Lung (tissue), 12 donors: ENCODE data around the gene CLIP3. TPM values are rescaled to one million over a fixed set of nuclear protein-coding genes. Genes with fewer than 3 reads are reported as not detected.

Source experiments
- ATAC-seq: fragments of 200-7000 bp; cut with Tn5 transposase; one replicate; pipeline ENCODE4 v1.9.1; 2020; ENCODE audit warnings: moderate number of reproducible peaks; ENCODE audit not compliant: insufficient read depth, low FRiP score
- DNase-seq, 3 donors: peaks; one replicate each; pipeline ENCODE4 v3.0.0-alpha.2; 2013 to 2017
- H3K27ac ChIP-seq, 2 donors: one replicate each; pipeline ENCODE4 v1.5.1; 2013; ENCODE audit warnings: mild to moderate bottlenecking in 2 of 2, moderate library complexity in 2 of 2, control low read depth in 1 of 2, inconsistent platforms in 1 of 2, low read depth in 1 of 2, low read length in 1 of 2
- H3K27me3 ChIP-seq, 3 donors: one replicate each; pipeline ENCODE4 v1.5.1; 2013; ENCODE audit warnings: low read length in 2 of 3; ENCODE audit not compliant: control insufficient read depth in 3 of 3, insufficient read depth in 3 of 3
- H3K36me3 ChIP-seq, 4 donors: one replicate each; pipeline ENCODE4 v1.5.1; 2013; ENCODE audit warnings: low read length in 4 of 4, mild to moderate bottlenecking in 1 of 4, moderate library complexity in 1 of 4; ENCODE audit not compliant: control insufficient read depth in 4 of 4, insufficient read depth in 4 of 4
- H3K4me1 ChIP-seq, 5 donors: one replicate each; pipeline ENCODE4 v1.5.1; 2013; ENCODE audit warnings: low read length in 5 of 5, mild to moderate bottlenecking in 2 of 5, moderate library complexity in 1 of 5; ENCODE audit not compliant: control insufficient read depth in 5 of 5, insufficient read depth in 5 of 5
- H3K4me3 ChIP-seq: one replicate; pipeline ENCODE4 v1.5.1; 2013; ENCODE audit warnings: mild to moderate bottlenecking, control low read depth, moderate library complexity
- H3K9ac ChIP-seq, 2 donors: one replicate each; pipeline ENCODE4 v1.5.1; 2013; ENCODE audit warnings: low read length in 2 of 2, control low read depth in 1 of 2; ENCODE audit not compliant: insufficient read depth in 1 of 2
- H3K9me3 ChIP-seq, 4 donors: one replicate each; pipeline ENCODE4 v1.5.1; 2013; ENCODE audit warnings: low read length in 3 of 4, mild to moderate bottlenecking in 1 of 4, moderate library complexity in 1 of 4; ENCODE audit not compliant: control insufficient read depth in 4 of 4, insufficient read depth in 3 of 4
- WGBS, 2 donors: extraction: QIAGEN DNeasy Blood & Tissue Kit; methylation state at CpG; one replicate each; pipeline ENCODE4 v1.1.7; 2013; 5-methylcytosine and 5-hydroxymethylcytosine counted together
- polyA plus RNA-seq, 2 donors: library from polyadenylated mRNA; stranded (reverse); fragments of 200-250 nt; gene quantifications; one replicate each; pipeline ENCODE4 v1.2.1, GENCODE V29; 2013
- total RNA-seq, 2 donors: library from RNA; depleted of rRNA in 1 of 2; stranded (reverse); fragments of >200 nt in 1 of 2; gene quantifications; one replicate each; pipeline ENCODE4 v1.2.1, GENCODE V29; 2014 to 2021
- TF ChIP-seq, protein P1 (sequence below): IDR thresholded peaks from 2 replicates; pipeline ENCODE4 v1.5.1; 2012; ENCODE audit warnings: mild to moderate bottlenecking; ENCODE audit errors: control extremely low read depth, extremely low read depth
- donor health status: control.
- donor health status: control.
- donor health status: Bipolar disorder and iron deficiency.
- donor health status: healthy.
- donor health status: DM: yes; HTN: yes; CAD: no.

The CLIP3 gene
- total and polyA plus RNA-seq, 4 donors, result 1.6 to 17.6 (median 5.3) TPM

DNA sequence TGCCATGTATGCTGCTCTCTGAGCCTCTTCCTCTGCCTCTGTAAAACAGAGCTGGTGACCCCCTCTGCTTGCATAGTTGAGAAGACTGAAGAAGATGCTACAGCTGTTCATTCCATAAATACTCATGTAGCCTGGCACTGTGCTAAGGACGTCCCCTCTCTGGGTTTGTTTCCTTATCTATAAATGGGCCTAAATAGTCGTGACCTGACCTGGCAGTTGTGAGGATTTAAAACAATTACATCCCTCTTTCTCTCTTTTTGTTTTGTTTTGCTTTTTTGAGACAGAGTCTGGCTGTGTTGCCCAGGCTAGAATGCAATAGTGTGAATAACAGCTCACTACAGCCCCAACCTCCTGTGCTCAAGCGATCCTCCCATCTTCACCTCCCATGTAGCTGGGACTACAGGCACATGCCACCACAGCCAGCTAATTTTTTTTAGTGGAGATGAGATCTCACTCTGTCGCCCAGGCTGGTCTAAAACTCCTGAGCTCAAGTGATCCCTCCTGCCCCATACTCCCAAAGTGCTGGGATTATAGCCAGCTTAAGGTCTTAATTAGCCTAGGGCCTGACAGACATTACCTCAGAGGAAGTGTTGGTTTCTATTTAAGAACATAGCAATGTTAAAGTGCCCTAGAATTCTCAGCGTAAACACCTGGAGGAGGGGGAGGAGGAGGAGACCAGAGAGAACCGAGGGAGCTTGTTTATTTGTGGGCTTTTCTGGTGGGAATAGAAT lies 26.7 kb upstream of the CLIP3 start:
- Histone ChIP-seq H3K4me1 (peaks cover 0 to 13% (median 3%) of the 10 kb centered on the region in 5 donors), H3K27ac (no peak overlapping the region), H3K27me3 (no peaks in the 10 kb centered on the region), H3K36me3 (peaks cover 0 to 7% (median 0%) of the 10 kb centered on the region in 4 donors), H3K4me3 (no peak overlapping the region), H3K9me3 (no peaks in the 10 kb centered on the region), H3K9ac (no peak overlapping the region)
- DNase-seq (no peak), ATAC-seq (no peak)
- WGBS, 2 donors, result 83 to 91% methylated on average over 6 of the region's 6 CpGs
- TF ChIP-seq, protein P1, sequence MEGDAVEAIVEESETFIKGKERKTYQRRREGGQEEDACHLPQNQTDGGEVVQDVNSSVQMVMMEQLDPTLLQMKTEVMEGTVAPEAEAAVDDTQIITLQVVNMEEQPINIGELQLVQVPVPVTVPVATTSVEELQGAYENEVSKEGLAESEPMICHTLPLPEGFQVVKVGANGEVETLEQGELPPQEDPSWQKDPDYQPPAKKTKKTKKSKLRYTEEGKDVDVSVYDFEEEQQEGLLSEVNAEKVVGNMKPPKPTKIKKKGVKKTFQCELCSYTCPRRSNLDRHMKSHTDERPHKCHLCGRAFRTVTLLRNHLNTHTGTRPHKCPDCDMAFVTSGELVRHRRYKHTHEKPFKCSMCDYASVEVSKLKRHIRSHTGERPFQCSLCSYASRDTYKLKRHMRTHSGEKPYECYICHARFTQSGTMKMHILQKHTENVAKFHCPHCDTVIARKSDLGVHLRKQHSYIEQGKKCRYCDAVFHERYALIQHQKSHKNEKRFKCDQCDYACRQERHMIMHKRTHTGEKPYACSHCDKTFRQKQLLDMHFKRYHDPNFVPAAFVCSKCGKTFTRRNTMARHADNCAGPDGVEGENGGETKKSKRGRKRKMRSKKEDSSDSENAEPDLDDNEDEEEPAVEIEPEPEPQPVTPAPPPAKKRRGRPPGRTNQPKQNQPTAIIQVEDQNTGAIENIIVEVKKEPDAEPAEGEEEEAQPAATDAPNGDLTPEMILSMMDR, result no peak

DNA sequence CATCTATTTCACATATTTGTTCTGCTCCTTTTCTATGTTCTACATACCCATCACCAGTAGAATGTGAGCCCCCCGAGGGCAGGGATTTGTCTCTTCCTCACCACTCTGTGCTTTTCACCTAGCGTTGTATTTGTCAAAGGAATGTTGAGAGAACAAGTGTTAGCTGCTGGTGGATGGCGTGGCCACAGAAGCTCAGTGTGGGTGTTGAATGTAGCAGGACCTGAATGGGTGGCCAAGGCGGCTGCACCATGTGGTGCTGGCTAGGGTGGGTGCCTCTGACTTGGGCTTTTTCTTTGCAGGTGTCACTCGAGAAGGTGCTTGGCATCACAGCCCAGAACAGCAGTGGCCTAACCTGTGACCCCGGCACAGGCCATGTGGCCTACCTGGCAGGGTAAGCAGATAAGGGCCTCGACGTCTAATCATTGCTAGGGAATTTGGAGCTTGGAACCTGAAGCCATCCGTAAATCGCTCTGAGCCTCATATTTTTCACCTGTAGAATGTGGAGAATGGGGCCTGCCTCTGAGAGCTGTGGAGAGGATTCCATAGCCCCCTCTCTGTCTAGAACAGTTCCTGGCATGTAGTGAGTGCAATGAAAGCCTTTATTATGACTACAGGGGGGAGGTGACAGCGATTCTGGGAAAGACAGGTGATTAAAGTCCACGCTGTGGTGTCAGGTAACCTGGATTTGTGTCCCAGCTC lies 26.0 kb upstream of the CLIP3 start:
- H3K4me3 ChIP-seq, result no peak overlapping the region
- DNase-seq, result no peak
- no peaks in the 10 kb centered on the region for H3K27me3 ChIP-seq
- TF ChIP-seq, protein P1, result no peak
- no peak overlapping the region for H3K9ac ChIP-seq
- H3K36me3 ChIP-seq, result peaks cover 0 to 7% (median 0%) of the 10 kb centered on the region in 4 donors
- H3K9me3 ChIP-seq, result no peaks in the 10 kb centered on the region
- H3K4me1 ChIP-seq, result peaks cover 0 to 13% (median 3%) of the 10 kb centered on the region in 5 donors
- no peak for ATAC-seq
- H3K27ac ChIP-seq, result no peak overlapping the region
- WGBS, 2 donors, result 92 to 96% methylated on average over 12 of the region's 12 CpGs

DNA sequence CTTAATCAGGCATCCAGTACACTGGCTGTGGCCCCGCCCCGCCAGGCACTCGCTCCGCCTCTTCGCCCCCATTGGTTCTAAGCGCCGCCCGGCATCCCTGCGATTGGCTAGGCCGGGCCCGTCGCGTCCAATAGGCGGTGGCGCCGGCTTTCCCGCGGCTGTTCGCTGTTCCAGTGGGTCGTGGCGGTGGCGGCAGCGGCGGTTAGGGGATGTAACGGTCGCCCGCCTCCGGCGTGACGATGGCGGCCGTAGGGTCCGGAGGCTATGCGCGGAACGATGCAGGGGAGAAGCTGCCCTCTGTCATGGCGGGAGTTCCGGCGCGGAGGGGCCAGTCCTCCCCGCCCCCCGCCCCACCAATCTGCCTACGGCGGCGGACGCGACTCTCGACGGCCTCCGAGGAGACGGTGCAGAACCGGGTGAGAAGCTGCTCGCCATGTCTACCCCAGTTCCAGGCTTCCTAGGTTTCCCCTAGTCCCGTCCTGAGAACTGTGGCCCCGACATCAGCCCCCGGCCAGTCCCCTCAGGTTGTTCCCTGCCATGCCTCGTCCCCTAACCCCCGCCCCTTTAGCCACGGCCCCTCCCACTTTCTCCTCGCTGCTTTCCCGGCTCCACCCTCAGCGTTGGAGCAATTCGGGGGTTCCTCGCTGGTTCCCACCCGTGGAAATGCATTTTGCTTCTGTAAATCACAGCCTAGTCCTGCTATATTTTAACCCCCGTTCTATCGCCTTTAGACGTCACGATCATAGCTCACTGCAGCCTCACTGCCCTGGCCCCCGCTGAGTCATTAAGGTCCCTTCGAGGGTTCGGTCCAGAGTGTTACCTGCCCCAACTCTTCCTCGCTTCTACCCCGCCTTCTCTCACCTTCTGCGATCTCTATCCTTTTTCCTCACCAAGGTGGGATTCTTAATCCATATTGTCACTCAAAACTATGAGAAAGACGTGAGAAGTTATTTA lies 22.3 kb upstream of the CLIP3 start, which contains the start of gene WDR62:
WDR62 (plus strand) TSS at position 165 of the 954 bp plus-strand sequence; CDS start at position 240, 75 bp downstream.
- H3K4me3 ChIP-seq, result peak within 1 kb of the TSS; percentile 51
- DNase-seq (peak; percentile 29 to 95 (median 47)), ATAC-seq (peak; percentile 83)
- WGBS, 2 donors, result 1% methylated on average over 68 to 76 of the region's 76 CpGs
- H3K9ac ChIP-seq, result peak within 1 kb of the TSS; percentile 39 to 75
- peaks cover 0 to 3% (median 0%) of the 10 kb centered on the region in 4 donors for H3K36me3 ChIP-seq
- TF ChIP-seq, protein P1, result no peak
- H3K4me1 ChIP-seq, result peaks cover 0 to 13% (median 3%) of the 10 kb centered on the region in 5 donors
- H3K27me3 ChIP-seq, result no peaks in the 10 kb centered on the region
- peak within 1 kb of the TSS; percentile 92 for H3K27ac ChIP-seq
- H3K9me3 ChIP-seq, result no peaks in the 10 kb centered on the region
